Activated gamma-delta T cell (primary cell): ENCODE data around the gene RPS6KA1.
"Not testable (repeated sequence)": the region's sequence is repeated elsewhere in the genome, so short reads cannot be mapped to it uniquely, and the experiment has no call there.

Experiments used
- DNase-seq: peaks from one replicate; lab custom pipeline; 2025; lab: John Stamatoyannopoulos, UW

Gene RPS6KA1

DNA sequence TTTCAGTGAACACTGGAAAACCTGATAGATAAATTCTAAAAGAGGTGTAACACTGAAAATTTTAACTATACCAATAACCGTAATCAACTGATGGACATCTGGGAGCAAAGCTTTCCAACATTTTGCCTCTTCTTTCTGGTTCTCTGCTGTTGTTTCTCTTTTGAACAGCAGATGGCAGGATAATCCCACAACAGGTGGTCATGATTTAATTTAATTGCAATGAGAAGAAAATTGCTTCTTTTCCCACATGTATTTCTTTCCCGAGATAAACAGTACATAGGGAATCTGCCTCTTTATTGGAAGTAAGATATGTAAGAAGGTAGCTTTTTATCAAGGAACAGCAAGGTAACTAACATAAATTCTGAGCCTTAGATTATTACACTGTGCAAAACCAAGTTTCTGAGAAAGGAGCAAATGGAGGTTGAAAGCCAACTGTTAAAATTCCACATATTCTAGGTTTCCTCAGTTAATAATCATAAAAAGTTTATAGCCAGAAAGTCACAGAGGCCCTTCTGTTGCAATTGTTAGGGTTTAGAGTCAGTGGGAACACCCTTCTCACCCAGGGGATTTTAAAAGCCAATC is 72.9 kb downstream of the RPS6KA1 start:
- DNase-seq = no peak

DNA sequence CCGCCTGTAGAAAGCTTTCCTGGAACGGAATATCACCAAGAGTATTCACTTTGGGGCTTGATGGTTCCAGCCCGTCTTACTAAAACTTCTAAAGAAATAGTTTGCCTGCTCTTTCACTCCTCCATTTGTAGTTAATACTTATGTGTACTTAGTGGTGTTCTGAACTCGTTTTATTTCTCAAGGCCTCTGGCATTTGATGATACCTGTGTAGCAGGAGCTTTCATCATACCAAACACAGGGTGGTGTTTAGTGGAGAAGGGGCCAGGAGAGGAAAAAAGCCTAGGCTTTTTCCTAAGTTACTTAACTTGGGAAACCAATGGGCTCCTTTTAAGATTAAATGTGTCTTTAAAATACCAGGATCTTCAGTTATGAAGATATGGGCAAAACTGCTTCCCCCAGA is 74.3 kb downstream of the RPS6KA1 start:
- DNase-seq = no peak

DNA sequence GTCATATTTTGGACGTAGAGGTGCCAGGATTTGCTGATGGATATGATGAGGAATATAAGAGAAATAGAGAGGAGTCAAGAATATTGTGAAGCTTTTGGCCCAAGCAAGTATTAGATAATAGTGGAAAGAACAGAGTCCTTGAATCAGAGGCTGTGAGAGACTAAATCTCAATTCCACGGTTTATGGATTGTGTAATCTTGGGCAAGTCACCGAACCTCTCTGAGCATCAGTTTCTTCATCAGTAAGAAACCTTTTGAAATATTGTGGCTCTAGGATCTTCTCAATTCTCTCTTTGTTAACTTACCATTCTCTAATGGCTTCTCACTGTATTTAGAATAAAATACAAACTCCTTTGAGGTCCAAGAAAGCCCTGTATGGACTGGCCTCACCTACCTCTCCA is 77.6 kb downstream of the RPS6KA1 start:
- DNase-seq = no peak

DNA sequence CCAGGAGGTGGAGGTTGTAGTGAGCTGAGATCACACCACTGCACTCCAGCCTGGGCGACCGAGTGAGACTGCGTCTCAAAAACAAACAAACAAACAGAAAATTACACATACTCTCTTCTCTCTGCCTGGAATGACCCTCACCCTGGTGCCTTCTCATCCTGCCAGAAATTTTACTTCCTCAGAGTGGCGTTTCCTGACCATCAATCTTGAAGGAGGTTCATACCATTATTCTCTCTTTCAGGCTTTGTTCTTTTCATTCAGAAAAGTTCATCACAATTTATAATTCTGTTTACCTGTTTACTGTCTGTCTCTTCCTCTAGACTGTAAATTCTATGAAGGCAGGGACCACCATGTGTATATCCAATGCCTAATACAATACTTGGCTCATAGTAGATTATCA is 79.3 kb downstream of the RPS6KA1 start:
- no peak for DNase-seq

DNA sequence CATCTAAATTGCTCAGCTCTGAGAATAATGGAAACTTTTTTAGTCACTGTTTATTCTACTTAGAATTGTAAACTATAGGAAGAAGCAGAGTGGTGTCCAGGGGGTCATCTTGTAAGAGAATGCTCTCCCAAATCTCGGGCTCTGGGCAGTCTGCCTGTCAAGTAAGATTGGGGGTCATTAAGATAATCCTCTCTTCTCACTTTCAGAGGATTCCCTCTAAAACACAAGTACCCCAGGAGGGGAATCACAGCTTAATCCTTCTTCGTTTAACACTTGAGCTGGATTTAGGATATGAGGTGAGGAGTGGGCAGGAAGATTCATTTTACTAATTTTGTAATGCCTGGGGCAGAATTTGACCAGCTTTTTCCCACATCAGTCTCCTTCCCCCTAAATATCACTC is 81.2 kb downstream of the RPS6KA1 start:
- DNase-seq = no peak

DNA sequence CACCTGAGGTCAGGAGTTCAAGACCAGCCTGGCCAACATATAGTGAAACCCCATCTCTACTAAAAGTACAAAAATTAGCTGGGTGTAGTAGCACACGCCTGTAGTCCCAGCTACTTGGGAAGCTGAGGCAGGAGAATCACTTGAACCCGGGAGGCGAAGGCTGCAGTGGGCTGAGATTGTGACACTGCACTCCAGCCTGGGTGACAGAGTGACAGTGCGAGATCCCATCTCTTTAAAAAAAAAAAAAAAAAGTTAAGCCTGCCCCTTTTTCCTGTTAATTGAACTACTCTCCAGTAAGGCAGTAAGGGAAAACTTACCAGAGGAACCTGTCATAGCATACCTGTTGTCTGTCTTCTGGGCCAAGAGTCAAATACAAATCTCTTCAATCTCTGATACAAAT is 83.1 kb downstream of the RPS6KA1 start:
- not testable (repeated sequence) for DNase-seq

DNA sequence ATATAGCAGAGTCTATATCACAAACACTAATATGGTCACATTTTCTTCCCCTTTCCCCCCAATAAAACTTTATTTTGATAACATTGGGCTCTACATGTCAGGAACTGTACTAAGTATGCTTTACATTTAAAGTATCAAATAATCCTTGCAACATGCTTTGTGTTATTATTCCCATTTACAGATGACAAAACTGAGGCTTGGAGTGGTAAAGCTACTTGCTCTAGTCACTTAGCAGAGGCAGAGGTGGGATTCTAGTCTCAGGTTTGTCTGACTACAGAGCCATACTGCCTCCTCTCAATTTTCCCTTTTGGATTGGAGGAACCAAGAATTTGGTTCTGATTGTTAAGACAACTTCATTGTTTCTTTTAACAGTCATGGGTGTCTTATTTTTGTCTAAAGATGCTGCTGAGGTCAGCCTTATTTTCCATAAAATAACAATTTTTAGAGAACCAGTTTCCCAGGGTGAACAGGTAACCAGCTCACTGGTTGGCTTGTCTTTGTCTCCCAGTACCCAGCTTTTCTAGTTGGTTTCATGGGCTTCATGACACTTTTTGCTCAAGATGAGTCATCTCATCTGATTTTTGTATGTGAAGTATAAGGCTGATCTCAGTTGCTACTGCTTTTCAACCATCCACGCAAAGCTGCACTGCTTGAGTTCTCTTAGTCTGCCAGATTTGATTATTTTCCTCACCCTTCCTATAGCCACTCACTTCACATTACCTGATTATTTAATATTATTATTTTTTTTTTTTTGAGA is 85.3 kb downstream of the RPS6KA1 start:
- DNase-seq = no peak

DNA sequence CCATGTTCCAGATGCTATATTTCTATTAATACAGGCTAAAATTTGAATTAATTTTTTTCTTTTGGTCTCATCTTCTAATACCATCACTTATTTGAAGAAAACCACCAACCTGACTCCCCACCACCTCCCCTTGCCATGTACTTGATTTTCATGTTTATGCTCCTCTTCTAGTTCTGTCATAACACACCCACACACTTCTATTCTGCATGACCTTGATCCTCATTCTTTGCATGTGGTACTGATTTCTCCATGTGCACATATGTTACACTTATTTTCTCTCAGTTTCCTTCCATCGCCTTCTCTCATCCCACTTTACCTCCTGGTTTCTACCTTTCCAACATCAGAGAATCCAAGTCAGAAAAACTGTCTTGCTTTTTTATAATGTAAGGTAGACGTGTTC is 87.3 kb downstream of the RPS6KA1 start:
- DNase-seq = no peak

DNA sequence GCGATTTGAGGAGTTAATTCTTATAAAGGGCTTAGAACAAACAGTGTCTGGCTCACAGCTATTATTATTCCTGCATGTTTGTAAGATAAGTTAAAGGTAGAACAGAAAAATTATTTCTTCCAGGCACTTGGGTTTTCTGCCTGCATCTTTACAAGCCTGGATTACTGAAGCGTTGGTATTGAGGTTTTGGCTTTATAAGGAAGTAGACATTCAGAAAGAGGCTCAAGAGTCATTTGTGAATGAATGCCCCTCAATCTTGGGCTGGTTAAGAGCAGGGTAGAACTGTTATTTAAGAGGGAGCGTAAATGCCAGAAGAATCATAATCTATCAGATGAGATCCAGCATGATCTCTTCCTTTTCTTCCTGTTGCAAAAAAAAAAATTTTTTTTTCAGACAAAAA is 89.0 kb downstream of the RPS6KA1 start:
- no peak for DNase-seq
